Common myeloid progenitor, CD34-positive (primary cell): ENCODE results near the gene PLXNB1.

Experiments
- CTCF ChIA-PET: fragments of 350-600 bp; sonication (Branson Sonifier 250); formaldehyde crosslinking; loops from one replicate; lab custom pipeline; 2021; ENCODE audit warnings: antibody characterized with exemption; lab: Charles Lee
- POLR2A ChIA-PET: fragments of 350-600 bp; sonication (Branson Sonifier 250); formaldehyde crosslinking; loops from one replicate; lab custom pipeline; 2021; ENCODE audit warnings: antibody characterized with exemption; lab: Charles Lee
- DNase-seq, 3 donors: peaks; one replicate each; pipeline versions ENCODE4 v3.0.0 to v3.0.0-alpha.2; 2013
- H3K27ac ChIP-seq, 2 experiments: 1 replicate in 1 of 2; 2 replicates in 1 of 2; pipeline ENCODE4 v1.7.0; 2013; ENCODE audit warnings: inconsistent platforms in 2 of 2, low read length in 2 of 2, mild to moderate bottlenecking in 2 of 2, low read depth in 1 of 2, moderate library complexity in 1 of 2; ENCODE audit not compliant: severe bottlenecking in 2 of 2, insufficient read depth in 1 of 2, poor library complexity in 1 of 2
- H3K27me3 ChIP-seq, 5 experiments: replicated peaks in 2 of 5; 1 replicate in 3 of 5; 2 replicates in 2 of 5; pipeline versions ENCODE4 v1.6.1 to v1.7.0; 2013; ENCODE audit warnings: low read length in 4 of 5, mild to moderate bottlenecking in 2 of 5, moderate library complexity in 2 of 5, inconsistent platforms in 1 of 5; ENCODE audit not compliant: insufficient read depth in 5 of 5, control insufficient read depth in 4 of 5
- H3K36me3 ChIP-seq, 4 experiments: 1 replicate in 2 of 4; 2 replicates in 2 of 4; pipeline versions ENCODE4 v1.6.1 to v1.7.0; 2013; ENCODE audit warnings: low read length in 3 of 4, control low read depth in 1 of 4, mild to moderate bottlenecking in 1 of 4; ENCODE audit not compliant: control insufficient read depth in 4 of 4, insufficient read depth in 4 of 4
- H3K4me1 ChIP-seq, 4 experiments: 1 replicate in 3 of 4; 2 replicates in 1 of 4; pipeline versions ENCODE4 v1.6.1 to v1.7.1; 2013; ENCODE audit warnings: low read length in 3 of 4, mild to moderate bottlenecking in 3 of 4, control low read depth in 1 of 4, inconsistent platforms in 1 of 4, moderate library complexity in 1 of 4; ENCODE audit not compliant: control insufficient read depth in 4 of 4, insufficient read depth in 4 of 4; ENCODE audit errors: control extremely low read depth in 1 of 4
- H3K4me3 ChIP-seq, 7 experiments: 1 replicate in 4 of 7; 2 replicates in 3 of 7; pipeline versions ENCODE4 v1.5.1 to v1.7.0; 2013; ENCODE audit warnings: mild to moderate bottlenecking in 7 of 7, low read length in 6 of 7, moderate library complexity in 6 of 7, inconsistent platforms in 2 of 7, low read depth in 2 of 7, control low read depth in 1 of 7; ENCODE audit not compliant: insufficient read depth in 4 of 7, control insufficient read depth in 1 of 7; ENCODE audit errors: extremely low read depth in 1 of 7
- H3K9me3 ChIP-seq, 5 experiments: 1 replicate in 4 of 5; 2 replicates in 1 of 5; pipeline versions ENCODE4 v1.6.1 to v1.7.1; 2013; ENCODE audit warnings: low read length in 4 of 5, mild to moderate bottlenecking in 2 of 5, inconsistent platforms in 1 of 5, low read depth in 1 of 5, moderate library complexity in 1 of 5; ENCODE audit not compliant: control insufficient read depth in 4 of 5, insufficient read depth in 2 of 5; ENCODE audit errors: control extremely low read depth in 1 of 5
- WGBS: methylation state at CpG from one replicate; pipeline ENCODE4 v1.1.5; 2013; ENCODE audit not compliant: insufficient coverage; 5-methylcytosine and 5-hydroxymethylcytosine counted together

Gene PLXNB1

DNA sequence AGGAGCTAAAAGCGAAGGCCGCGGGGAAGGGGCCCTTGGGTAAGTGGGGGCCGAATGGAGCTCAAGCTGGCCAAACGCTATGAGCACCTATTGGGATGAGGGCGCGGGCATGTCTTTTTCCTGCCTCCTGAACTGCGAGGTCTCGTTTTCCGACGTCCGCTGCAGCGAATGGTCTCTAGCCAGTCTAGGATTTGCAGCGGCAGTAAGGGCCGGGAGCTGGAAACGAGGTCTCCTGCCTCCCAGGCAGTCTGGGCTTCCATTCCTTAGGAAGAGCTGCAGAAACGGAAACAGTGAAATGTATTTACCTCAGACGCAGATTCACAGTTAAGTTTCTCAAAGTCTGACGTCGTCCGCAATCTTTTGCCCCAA, 10.7 kb upstream of the PLXNB1 start:
- no peaks in the 10 kb centered on the region for H3K27me3 ChIP-seq
- no peaks in the 10 kb centered on the region for H3K9me3 ChIP-seq
- CTCF ChIA-PET: interaction anchor here (0.7 to 2.7 kb wide), 12 partner anchors 11 to 209 kb away, joined by 3 to 24 read pairs (median 3); a partner anchor contains a TSS
- peak overlapping the region; percentile 73 to 88 for H3K27ac ChIP-seq
- H3K4me3 ChIP-seq: peak overlapping the region; percentile 71 to 99 (median 87)
- DNase-seq: peak in 2 of 3 donors; percentile 11 to 26
- peaks cover 8 to 40% (median 23%) of the 10 kb centered on the region in 4 experiments for H3K4me1 ChIP-seq
- 4% methylated on average over 21 of the region's 21 CpGs for WGBS
- peaks cover 4 to 23% (median 14%) of the 10 kb centered on the region in 4 experiments for H3K36me3 ChIP-seq
- POLR2A ChIA-PET: interaction anchor here (1.1 to 1.4 kb wide), 3 partner anchors 33 to 252 kb away, joined by 3 to 4 read pairs (median 3); partner anchors contain the start of gene CDC25A

DNA sequence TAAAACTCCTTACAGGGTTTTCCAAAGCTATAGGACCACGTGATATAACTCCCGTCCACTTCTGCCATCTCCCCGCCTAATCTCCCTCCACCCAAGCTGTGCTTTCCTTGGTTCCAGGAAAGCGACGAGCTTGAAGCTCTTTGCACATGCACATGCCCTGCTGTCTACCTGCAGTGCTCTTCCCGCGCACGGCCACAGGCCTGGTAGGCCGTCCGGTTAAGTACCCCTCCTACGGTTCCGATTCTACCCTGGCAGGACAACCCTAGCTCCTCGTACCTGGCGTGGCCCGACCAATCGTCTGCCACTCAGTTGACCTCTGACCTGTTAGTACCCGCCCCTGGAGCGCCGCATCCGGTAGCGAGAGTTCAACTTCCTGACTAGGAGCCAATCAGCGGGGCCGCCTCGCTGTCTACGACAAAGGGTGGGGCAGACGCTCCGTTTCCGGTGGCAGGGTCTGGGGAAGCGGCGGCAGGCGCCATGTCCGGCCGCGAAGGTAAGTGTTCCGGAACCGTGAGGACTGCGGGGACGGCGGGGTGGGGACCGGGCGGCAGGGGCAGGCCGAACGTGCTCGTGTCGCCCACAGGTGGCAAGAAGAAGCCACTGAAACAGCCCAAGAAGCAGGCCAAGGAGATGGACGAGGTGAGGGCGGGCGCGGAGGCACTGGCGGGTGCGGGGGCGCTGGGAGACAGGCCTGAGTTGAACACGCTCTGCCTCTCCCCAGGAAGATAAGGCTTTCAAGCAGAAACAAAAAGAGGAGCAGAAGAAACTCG, 10.1 kb upstream of the PLXNB1 start, which contains the start of the genes CCDC51 and TMA7:
CCDC51 (minus strand) TSS at position 300 of the 770 bp plus-strand sequence. CDS start 4,991 bp downstream, outside the sequence.
TMA7 (plus strand) TSS at position 438 of the 770 bp plus-strand sequence; CDS start at position 478, 40 bp downstream.
- Histone ChIP-seq H3K9me3 (no peaks in the 10 kb centered on the region), H3K4me1 (peaks cover 8 to 37% (median 22%) of the 10 kb centered on the region in 4 experiments), H3K36me3 (peaks cover 4 to 24% (median 14%) of the 10 kb centered on the region in 4 experiments), H3K27me3 (no peaks in the 10 kb centered on the region), H3K27ac (peak within 1 kb of the TSS; percentile 74 to 88), H3K4me3 (peak within 1 kb of the TSS; percentile 71 to 99 (median 87))
- under 1% methylated on average over 50 of the region's 54 CpGs for WGBS
- DNase-seq: peak; percentile 97 to 98 (median 97)
- CTCF ChIA-PET: interaction anchor here (0.7 to 2.7 kb wide), 17 partner anchors 11 to 247 kb away, joined by 3 to 24 read pairs (median 4); a partner anchor contains a TSS
- POLR2A ChIA-PET: interaction anchor here (0.7 to 1.4 kb wide), 4 partner anchors 12 to 252 kb away, joined by 3 to 4 read pairs (median 3); partner anchors contain the start of gene CDC25A

DNA sequence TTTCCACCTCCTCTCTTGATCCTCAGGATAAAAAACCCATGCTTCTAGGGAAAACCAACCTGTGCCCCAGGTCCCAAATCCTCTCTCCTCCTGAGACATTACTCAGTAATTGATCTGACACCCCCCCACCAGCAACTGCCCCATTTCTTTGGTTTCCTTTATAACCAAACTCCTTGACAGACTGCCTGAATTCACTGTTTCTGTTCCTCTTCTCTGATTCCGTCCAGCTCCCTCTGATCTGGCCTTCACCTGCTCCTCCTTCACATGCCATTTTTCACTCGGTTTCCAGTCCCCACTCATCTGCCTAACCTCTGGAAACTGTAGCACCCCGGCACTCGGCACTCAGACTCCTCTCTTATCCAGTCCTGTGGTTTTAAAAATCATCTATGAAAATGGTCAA, 7.9 kb upstream of the PLXNB1 start:
- no peaks in the 10 kb centered on the region for H3K9me3 ChIP-seq
- CTCF ChIA-PET: interaction anchor here (1.1 to 9.8 kb wide), 6 partner anchors 13 to 205 kb away, joined by 3 to 164 read pairs (median 28); partner anchors contain the start of gene SHISA5
- peaks cover 8 to 37% (median 22%) of the 10 kb centered on the region in 4 experiments for H3K4me1 ChIP-seq
- H3K27me3 ChIP-seq: no peaks in the 10 kb centered on the region
- no peak overlapping the region for H3K27ac ChIP-seq
- DNase-seq: no peak
- peaks cover 4 to 32% (median 13%) of the 10 kb centered on the region in 4 experiments for H3K36me3 ChIP-seq
- no peak overlapping the region for H3K4me3 ChIP-seq
- POLR2A ChIA-PET: no interaction called here
- 87% methylated on average over 2 of the region's 4 CpGs for WGBS

GRCh38 chr3:48436855-48437254, 7.0 kb upstream of the PLXNB1 start:
- no peak for DNase-seq
- peaks cover 8 to 35% (median 21%) of the 10 kb centered on the region in 4 experiments for H3K4me1 ChIP-seq
- WGBS: 99% methylated on average over 6 of the region's 7 CpGs
- peak overlapping the region in 1 of 2 experiments; percentile 22 for H3K27ac ChIP-seq
- H3K36me3 ChIP-seq: peaks cover 5 to 34% (median 17%) of the 10 kb centered on the region in 4 experiments
- H3K4me3 ChIP-seq: no peak overlapping the region
- ChIA-PET CTCF (interaction anchor here (0.7 to 9.8 kb wide), 44 partner anchors 8 to 243 kb away, joined by 3 to 164 read pairs (median 6); partner anchors contain the start of genes ATRIP, SHISA5 and ZNF589), POLR2A (interaction anchor here (1.3 kb wide), 1 partner anchor 36 kb away, joined by 8 read pairs; no protein-coding TSS in a partner anchor)
- no peaks in the 10 kb centered on the region for H3K9me3 ChIP-seq
- no peaks in the 10 kb centered on the region for H3K27me3 ChIP-seq

DNA sequence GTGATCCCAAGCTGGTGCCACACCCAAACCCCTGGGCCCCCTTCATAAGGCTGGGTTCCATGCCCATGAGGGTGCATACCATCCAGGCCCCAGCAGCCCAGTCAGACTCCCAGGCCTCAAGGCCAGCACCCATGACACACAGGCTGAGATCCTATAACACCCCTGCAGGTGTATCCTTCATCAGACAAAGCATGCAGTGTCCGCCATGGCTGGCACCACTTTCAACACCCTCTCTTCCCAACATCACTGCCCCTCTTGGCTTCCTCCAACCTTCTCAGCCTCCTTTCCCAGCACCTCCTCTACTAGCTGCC, 6.5 kb upstream of the PLXNB1 start:
- 33% methylated on average over 1 of the region's 1 CpG for WGBS
- ChIA-PET POLR2A (interaction anchor here (1.1 to 1.3 kb wide), 3 partner anchors 10 to 163 kb away, joined by 3 to 8 read pairs (median 5); partner anchors contain the start of gene ATRIP), CTCF (interaction anchor here (0.7 to 9.8 kb wide), 63 partner anchors 8 to 254 kb away, joined by 3 to 164 read pairs (median 5); partner anchors contain the start of genes ATRIP, CDC25A, SHISA5 and ZNF589)
- no peak overlapping the region for H3K27ac ChIP-seq
- H3K4me3 ChIP-seq: no peak overlapping the region
- peaks cover 2 to 35% (median 14%) of the 10 kb centered on the region in 4 experiments for H3K36me3 ChIP-seq
- no peak for DNase-seq
- no peaks in the 10 kb centered on the region for H3K9me3 ChIP-seq
- peaks cover 5 to 31% (median 17%) of the 10 kb centered on the region in 4 experiments for H3K4me1 ChIP-seq
- H3K27me3 ChIP-seq: no peaks in the 10 kb centered on the region

DNA sequence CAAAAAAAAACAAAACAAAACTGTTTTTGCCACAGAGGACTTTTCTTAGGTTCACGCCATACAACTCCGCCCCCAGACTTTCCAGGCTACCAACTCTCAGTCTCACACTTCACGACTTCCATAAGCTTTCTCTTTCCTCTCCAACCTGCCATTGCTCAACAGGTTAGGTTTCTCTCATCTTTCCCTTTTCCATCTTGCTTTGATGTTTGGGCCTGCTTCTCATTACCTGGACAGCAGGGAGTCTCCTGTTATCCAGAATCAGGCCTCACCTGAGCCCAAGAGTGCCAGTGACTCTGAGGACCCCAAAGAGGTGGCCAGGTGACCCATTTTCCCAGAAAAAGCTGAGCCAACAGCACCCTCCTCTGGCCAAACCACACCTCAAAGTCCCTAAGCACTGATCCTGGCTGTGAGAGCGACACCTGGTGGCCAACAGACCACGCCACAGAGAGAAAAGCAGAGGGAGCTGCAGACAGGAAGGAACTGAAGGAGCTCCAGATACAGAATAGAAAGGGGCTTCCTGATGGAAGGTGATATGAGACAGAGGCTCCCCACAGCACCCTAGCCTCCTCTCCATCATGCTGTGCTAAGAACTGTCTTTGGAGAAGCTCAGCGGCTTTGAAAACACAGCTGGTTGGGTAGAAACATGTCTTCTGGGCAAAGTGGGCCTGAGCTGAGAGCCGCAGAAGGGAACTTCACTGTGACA, 6.0 kb upstream of the PLXNB1 start:
- Histone ChIP-seq H3K9me3 (no peaks in the 10 kb centered on the region), H3K27ac (no peak overlapping the region), H3K27me3 (no peaks in the 10 kb centered on the region), H3K4me3 (no peak overlapping the region), H3K36me3 (peaks cover 2 to 38% (median 14%) of the 10 kb centered on the region in 4 experiments), H3K4me1 (peaks cover 0 to 26% (median 13%) of the 10 kb centered on the region in 4 experiments)
- ChIA-PET POLR2A (interaction anchor here (0.7 to 1.3 kb wide), 4 partner anchors 10 to 162 kb away, joined by 3 to 8 read pairs (median 4); partner anchors contain the start of gene ATRIP), CTCF (interaction anchor here (0.7 to 9.8 kb wide), 69 partner anchors 9 to 254 kb away, joined by 3 to 164 read pairs (median 4); partner anchors contain the start of genes ATRIP, CDC25A, SHISA5 and ZNF589)
- peak; percentile 86 to 92 (median 87) for DNase-seq
- WGBS: 45% methylated on average over 7 of the region's 7 CpGs
